Epithelial cell of esophagus (primary cell): ENCODE data around the gene GNB1L.
"Not testable (repeated sequence)": the region's sequence is repeated elsewhere in the genome, so short reads cannot be mapped to it uniquely, and the experiment has no call there.

Experiments used
- DNase-seq: peaks from one replicate; pipeline ENCODE4 v3.0.0; 2010; ENCODE audit warnings: low read depth
- H3K4me3 ChIP-seq: 2 replicates; pipeline ENCODE4 v1.5.1; 2011; ENCODE audit warnings: mild to moderate bottlenecking, low read length, control low read depth
- CTCF ChIP-seq: IDR thresholded peaks from 2 replicates; pipeline ENCODE4 v1.5.1; 2011; ENCODE audit warnings: low read depth, mild to moderate bottlenecking, low read length, control low read depth, inconsistent platforms; ENCODE audit not compliant: insufficient read depth; ENCODE audit errors: missing control alignments

The GNB1L gene

GRCh38 chr22:19840059-19840458 is 14.6 kb downstream of the GNB1L start:
- no peak overlapping the region for H3K4me3 ChIP-seq
- DNase-seq = no peak
- TF ChIP-seq CTCF = no peak

GRCh38 chr22:19837915-19838314 is 16.8 kb downstream of the GNB1L start:
- no peak for DNase-seq
- H3K4me3 ChIP-seq = no peak overlapping the region
- no peak for TF ChIP-seq CTCF

- TF ChIP-seq CTCF = no peak
- DNase-seq = no peak
- no peak overlapping the region for H3K4me3 ChIP-seq
Observed at GRCh38 chr22:19836512-19836911, 18.2 kb downstream of the GNB1L start.

GRCh38 chr22:19834599-19834998 is 20.1 kb downstream of the GNB1L start:
- no peak for DNase-seq
- no peak for TF ChIP-seq CTCF
- H3K4me3 ChIP-seq = no peak overlapping the region

- DNase-seq, H3K4me3 ChIP-seq: not testable (repeated sequence)
Observed at GRCh38 chr22:19833327-19833726, 21.3 kb downstream of the GNB1L start.

GRCh38 chr22:19832476-19833108 is 22.1 kb downstream of the GNB1L start:
- no peak for TF ChIP-seq CTCF
- DNase-seq = no peak
- no peak overlapping the region for H3K4me3 ChIP-seq

GRCh38 chr22:19831979-19832378 is 22.7 kb downstream of the GNB1L start:
- DNase-seq, H3K4me3 ChIP-seq: not testable (repeated sequence)

GRCh38 chr22:19831016-19831415 is 23.7 kb downstream of the GNB1L start:
- no peak overlapping the region for H3K4me3 ChIP-seq
- TF ChIP-seq CTCF = no peak
- no peak for DNase-seq
